NT2/D1 (cell line): ENCODE results near the gene TBC1D22A.

ENCODE experiments used
- YY1 ChIP-seq: IDR thresholded peaks from 2 replicates; pipeline ENCODE4 v1.6.1; 2011; ENCODE audit not compliant: insufficient read length, insufficient read depth
- ZNF274 ChIP-seq: IDR thresholded peaks from 2 replicates; pipeline ENCODE4 v1.6.1; 2011; ENCODE audit warnings: mild to moderate bottlenecking, low read depth, low read length

GRCh38 chr22:46794067-46794466, 31.6 kb downstream of the TBC1D22A start:
- TF ChIP-seq YY1 (no peak), ZNF274 (no peak)
